HG02885 (cell line): ENCODE measurements around the gene PITPNM3.

ENCODE experiments used
- ATAC-seq: cut with Tn5 transposase; IDR thresholded peaks from one replicate; pipeline ENCODE4 v1.9.1; 2021; ENCODE audit warnings: mild to moderate bottlenecking; ENCODE audit not compliant: unreplicated experiment, poor library complexity

The PITPNM3 gene

GRCh38 chr17:6554342-6554741, 2.0 kb downstream of the PITPNM3 start:
- no peak for ATAC-seq

GRCh38 chr17:6551869-6552531, 4.4 kb downstream of the PITPNM3 start:
- no peak for ATAC-seq

GRCh38 chr17:6551356-6551755, 5.0 kb downstream of the PITPNM3 start:
- no peak for ATAC-seq

GRCh38 chr17:6549384-6550036, 6.8 kb downstream of the PITPNM3 start:
- no peak for ATAC-seq

GRCh38 chr17:6548578-6549330, 7.6 kb downstream of the PITPNM3 start:
- ATAC-seq: no peak

- no peak for ATAC-seq
Observed at GRCh38 chr17:6548034-6548433, 8.3 kb downstream of the PITPNM3 start.

- ATAC-seq: no peak
Observed at GRCh38 chr17:6547336-6547735, 9.0 kb downstream of the PITPNM3 start.

GRCh38 chr17:6546069-6546718, 10.2 kb downstream of the PITPNM3 start:
- ATAC-seq: no peak

- no peak for ATAC-seq
Observed at GRCh38 chr17:6545291-6545690, 11.1 kb downstream of the PITPNM3 start.

GRCh38 chr17:6544011-6544370, 12.4 kb downstream of the PITPNM3 start:
- no peak for ATAC-seq

- no peak for ATAC-seq
Observed at GRCh38 chr17:6543079-6544010, 13.0 kb downstream of the PITPNM3 start.

GRCh38 chr17:6542577-6542976, 13.8 kb downstream of the PITPNM3 start:
- no peak for ATAC-seq

- no peak for ATAC-seq
Observed at GRCh38 chr17:6541886-6542285, 14.5 kb downstream of the PITPNM3 start.

- no peak for ATAC-seq
Observed at GRCh38 chr17:6539871-6540270, 16.5 kb downstream of the PITPNM3 start.

- ATAC-seq: no peak
Observed at GRCh38 chr17:6536566-6537065, 19.7 kb downstream of the PITPNM3 start.

GRCh38 chr17:6536053-6536452, 20.3 kb downstream of the PITPNM3 start:
- ATAC-seq: no peak

GRCh38 chr17:6534846-6535514, 21.4 kb downstream of the PITPNM3 start:
- no peak for ATAC-seq

- ATAC-seq: no peak
Observed at GRCh38 chr17:6532441-6532885, 23.9 kb downstream of the PITPNM3 start.

- no peak for ATAC-seq
Observed at GRCh38 chr17:6531575-6531974, 24.8 kb downstream of the PITPNM3 start.
